B cell (primary cell): Measurements from ENCODE around the gene CADM1. TPM values are rescaled to one million over a fixed set of nuclear protein-coding genes. Genes with fewer than 3 reads are reported as not detected.

Experiments
- ATAC-seq: fragments of 200-7000 bp; cut with Tn5 transposase; one replicate; pipeline ENCODE4 v1.10.0; 2021; ENCODE audit warnings: low read depth, mild to moderate bottlenecking, moderate number of reproducible peaks, moderate library complexity
- CTCF ChIA-PET: fragments of 350-600 bp; sonication (Branson Sonifier 250); formaldehyde crosslinking; loops from one replicate; lab custom pipeline; 2021; ENCODE audit warnings: antibody characterized with exemption, inconsistent platforms; lab: Charles Lee
- POLR2A ChIA-PET: fragments of 350-600 bp; sonication (Branson Sonifier 250); formaldehyde crosslinking; loops from one replicate; lab custom pipeline; 2021; ENCODE audit warnings: antibody characterized with exemption; lab: Charles Lee
- DNase-seq: peaks from one replicate; pipeline ENCODE4 v3.0.0; 2013
- H2AFZ ChIP-seq: 2 replicates; pipeline ENCODE4 v1.6.1; 2012; ENCODE audit warnings: mild to moderate bottlenecking, low read depth, low read length; ENCODE audit not compliant: insufficient read depth, poor library complexity, severe bottlenecking
- H3K27ac ChIP-seq, 2 donors: 1 replicate in 1 of 2; 2 replicates in 1 of 2; pipeline ENCODE4 v1.5.1; 2012 to 2013; ENCODE audit warnings: low read length in 2 of 2, mild to moderate bottlenecking in 2 of 2, moderate library complexity in 1 of 2
- H3K27me3 ChIP-seq, 4 experiments: fragments of 200-600 bp in 1 of 4; sonication (generic) in 1 of 4; replicated peaks in 1 of 4; 1 replicate in 2 of 4; 2 replicates in 2 of 4; pipeline versions ENCODE4 v1.6.1 to v1.7.0; 2013 to 2016; ENCODE audit warnings: low read length in 3 of 4, mild to moderate bottlenecking in 2 of 4, mixed read lengths in 1 of 4, moderate library complexity in 1 of 4; ENCODE audit not compliant: insufficient read depth in 4 of 4, control insufficient read depth in 3 of 4; ENCODE audit errors: control extremely low read depth in 1 of 4
- H3K36me3 ChIP-seq, 2 experiments: replicated peaks in 1 of 2; 1 replicate in 1 of 2; 2 replicates in 1 of 2; pipeline versions ENCODE4 v1.6.1 to v1.7.1; 2013; ENCODE audit warnings: low read length in 1 of 2; ENCODE audit not compliant: insufficient read depth in 2 of 2, control insufficient read depth in 1 of 2; ENCODE audit errors: control extremely low read depth in 1 of 2, extremely low read depth in 1 of 2
- H3K4me1 ChIP-seq, 2 donors: fragments of 200-600 bp in 1 of 2; sonication (generic) in 1 of 2; 1 replicate in 1 of 2; 2 replicates in 1 of 2; pipeline versions ENCODE4 v1.5.1 to v1.6.1; 2013 to 2017; ENCODE audit warnings: low read length in 2 of 2; ENCODE audit not compliant: control insufficient read depth in 2 of 2, insufficient read depth in 2 of 2
- H3K4me2 ChIP-seq: replicated peaks from 2 replicates; pipeline ENCODE3; 2012; ENCODE audit warnings: mild to moderate bottlenecking, low read depth, low read length; ENCODE audit not compliant: poor library complexity, severe bottlenecking
- H3K4me3 ChIP-seq, 5 experiments: fragments of 200-600 bp in 1 of 5; sonication (generic) in 1 of 5; 1 replicate in 3 of 5; 2 replicates in 2 of 5; pipeline versions ENCODE4 v1.5.1 to v1.7.0; 2011 to 2016; ENCODE audit warnings: low read length in 4 of 5, mild to moderate bottlenecking in 4 of 5, low read depth in 2 of 5, control low read depth in 1 of 5, moderate library complexity in 1 of 5; ENCODE audit not compliant: insufficient read depth in 1 of 5; ENCODE audit errors: control extremely low read depth in 1 of 5, extremely low read depth in 1 of 5
- H3K79me2 ChIP-seq: fragments of 200-600 bp; sonication (generic); one replicate; pipeline ENCODE4 v1.6.0; 2016; ENCODE audit warnings: low read length; ENCODE audit not compliant: control insufficient read depth, insufficient read depth
- H3K9ac ChIP-seq: fragments of 200-600 bp; sonication (generic); 2 replicates; pipeline ENCODE4 v1.6.1; 2017; ENCODE audit warnings: mild to moderate bottlenecking, low read length, moderate library complexity
- H3K9me3 ChIP-seq, 3 donors: one replicate each; pipeline versions ENCODE4 v1.6.1 to v1.7.1; 2013; ENCODE audit warnings: low read length in 2 of 3; ENCODE audit not compliant: control insufficient read depth in 2 of 3, insufficient read depth in 1 of 3; ENCODE audit errors: control extremely low read depth in 1 of 3
- H4K20me1 ChIP-seq: 2 replicates; pipeline ENCODE4 v1.6.0; 2012; ENCODE audit warnings: mild to moderate bottlenecking, low read length; ENCODE audit not compliant: insufficient read depth, control insufficient read depth, poor library complexity, severe bottlenecking
- H3K27ac Mint-ChIP-seq: one replicate; pipeline ENCODE4 v1.8.0; 2021; ENCODE audit warnings: mixed read lengths
- H3K27me3 Mint-ChIP-seq: one replicate; pipeline ENCODE4 v1.8.0; 2021; ENCODE audit warnings: mixed read lengths
- H3K4me1 Mint-ChIP-seq: one replicate; pipeline ENCODE4 v1.8.0; 2021; ENCODE audit warnings: mixed read lengths
- H3K4me3 Mint-ChIP-seq: one replicate; pipeline ENCODE4 v1.8.0; 2021; ENCODE audit warnings: mixed read lengths
- H3K9me3 Mint-ChIP-seq: one replicate; pipeline ENCODE4 v1.8.0; 2022; ENCODE audit warnings: mixed read lengths; ENCODE audit not compliant: insufficient read depth
- EZH2 ChIP-seq: IDR thresholded peaks from 2 replicates; pipeline ENCODE4 v1.6.1; 2012; ENCODE audit warnings: borderline replicate concordance, low read depth, mild to moderate bottlenecking, moderate library complexity, low read length; ENCODE audit not compliant: insufficient read depth, poor library complexity, severe bottlenecking
- whole genome bisulfite sequencing: methylation state at CpG from one replicate; pipeline ENCODE4 v1.1.5; 2013; ENCODE audit warnings: missing lambda C conversion rate; ENCODE audit not compliant: insufficient coverage; 5-methylcytosine and 5-hydroxymethylcytosine counted together
- intact Hi-C: fragments of 100-400 bp; cut with micrococcal nuclease; formaldehyde crosslinking; loops from one replicate; pipeline ENCODE4 v1.10.0; 2022
- polyA plus RNA-seq: library from polyadenylated mRNA; depleted of rRNA; stranded (reverse); fragments of >200 nt; gene quantifications from 2 replicates; pipeline ENCODE4 v1.2.3, GENCODE V29; 2012
- total RNA-seq, 2 donors: library from RNA; stranded (reverse); fragments of 120-200 nt in 1 of 2; gene quantifications; 1 replicate in 1 of 2; 2 replicates in 1 of 2; pipeline versions ENCODE4 v1.2.3 to v1.2.4, GENCODE V29; 2013 to 2022
- TF ChIP-seq, protein P1 (sequence below): fragments of 200-600 bp; IDR thresholded peaks from one replicate; pipeline ENCODE4 v1.8.0; 2022; ENCODE audit warnings: antibody characterized with exemption, mild to moderate bottlenecking

The CADM1 gene
- total and polyA plus RNA-seq, 2 donors (not counting 1 experiment from before 2014, with no cell fraction given) = 0.43 to 0.49 TPM

DNA sequence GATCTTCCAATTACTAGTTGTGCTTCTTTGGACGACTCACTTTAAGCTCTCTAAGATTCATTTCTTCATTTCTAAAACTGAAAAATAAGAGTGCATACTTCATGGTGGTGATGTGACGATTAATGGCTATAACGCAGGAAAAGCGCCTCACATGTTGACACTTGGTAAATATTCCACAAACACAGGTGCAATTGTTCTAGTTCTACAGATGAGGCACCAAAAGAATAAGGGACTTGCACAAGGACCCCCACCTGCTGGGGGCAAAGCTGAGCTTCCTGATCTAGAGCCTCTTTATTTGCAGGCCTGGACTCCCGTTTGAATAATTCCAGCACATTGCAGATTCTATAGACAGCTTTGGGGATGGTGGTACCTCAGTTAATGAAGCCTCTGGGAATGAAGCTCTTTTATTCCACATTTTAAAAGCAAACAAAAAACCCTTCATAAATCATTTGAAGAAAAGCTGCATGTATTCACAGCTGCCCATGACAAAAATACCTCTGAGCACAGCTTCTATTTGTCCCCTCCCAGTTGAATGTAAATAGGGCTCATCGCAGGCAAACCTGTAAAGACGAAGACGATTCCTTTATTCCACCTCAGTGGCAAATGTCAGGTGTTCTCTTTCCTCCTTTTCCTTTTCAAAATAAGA is 14.9 kb upstream of the CADM1 start:
- DNase-seq = no peak
- H3K4me2 ChIP-seq = no peak overlapping the region
- H3K4me3 Mint-ChIP-seq = no peak overlapping the region
- H2AFZ ChIP-seq = no peak overlapping the region
- H3K27ac ChIP-seq = no peak overlapping the region
- no peaks in the 10 kb centered on the region for H3K36me3 ChIP-seq
- TF ChIP-seq, protein P1, sequence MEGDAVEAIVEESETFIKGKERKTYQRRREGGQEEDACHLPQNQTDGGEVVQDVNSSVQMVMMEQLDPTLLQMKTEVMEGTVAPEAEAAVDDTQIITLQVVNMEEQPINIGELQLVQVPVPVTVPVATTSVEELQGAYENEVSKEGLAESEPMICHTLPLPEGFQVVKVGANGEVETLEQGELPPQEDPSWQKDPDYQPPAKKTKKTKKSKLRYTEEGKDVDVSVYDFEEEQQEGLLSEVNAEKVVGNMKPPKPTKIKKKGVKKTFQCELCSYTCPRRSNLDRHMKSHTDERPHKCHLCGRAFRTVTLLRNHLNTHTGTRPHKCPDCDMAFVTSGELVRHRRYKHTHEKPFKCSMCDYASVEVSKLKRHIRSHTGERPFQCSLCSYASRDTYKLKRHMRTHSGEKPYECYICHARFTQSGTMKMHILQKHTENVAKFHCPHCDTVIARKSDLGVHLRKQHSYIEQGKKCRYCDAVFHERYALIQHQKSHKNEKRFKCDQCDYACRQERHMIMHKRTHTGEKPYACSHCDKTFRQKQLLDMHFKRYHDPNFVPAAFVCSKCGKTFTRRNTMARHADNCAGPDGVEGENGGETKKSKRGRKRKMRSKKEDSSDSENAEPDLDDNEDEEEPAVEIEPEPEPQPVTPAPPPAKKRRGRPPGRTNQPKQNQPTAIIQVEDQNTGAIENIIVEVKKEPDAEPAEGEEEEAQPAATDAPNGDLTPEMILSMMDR = no peak
- TF ChIP-seq EZH2 = no peak
- H3K4me1 Mint-ChIP-seq = no peaks in the 10 kb centered on the region
- no peak overlapping the region for H3K4me3 ChIP-seq
- H3K4me1 ChIP-seq = no peaks in the 10 kb centered on the region
- no peaks in the 10 kb centered on the region for H3K79me2 ChIP-seq
- H3K9me3 ChIP-seq = peaks cover 0 to 9% (median 0%) of the 10 kb centered on the region in 3 donors
- POLR2A ChIA-PET = no interaction called here
- no peak overlapping the region for H3K27ac Mint-ChIP-seq
- H3K9ac ChIP-seq = no peak overlapping the region
- no peaks in the 10 kb centered on the region for H3K9me3 Mint-ChIP-seq
- CTCF ChIA-PET = no interaction called here
- no peak for ATAC-seq
- peaks cover 25% of the 10 kb centered on the region for H3K27me3 Mint-ChIP-seq
- peaks cover 0 to 6% (median 0%) of the 10 kb centered on the region in 4 experiments for H3K27me3 ChIP-seq
- intact Hi-C loops = no loop called here
- WGBS = no CpG with 5 or more reads among the region's 8 CpGs
- H4K20me1 ChIP-seq = no peaks in the 10 kb centered on the region

DNA sequence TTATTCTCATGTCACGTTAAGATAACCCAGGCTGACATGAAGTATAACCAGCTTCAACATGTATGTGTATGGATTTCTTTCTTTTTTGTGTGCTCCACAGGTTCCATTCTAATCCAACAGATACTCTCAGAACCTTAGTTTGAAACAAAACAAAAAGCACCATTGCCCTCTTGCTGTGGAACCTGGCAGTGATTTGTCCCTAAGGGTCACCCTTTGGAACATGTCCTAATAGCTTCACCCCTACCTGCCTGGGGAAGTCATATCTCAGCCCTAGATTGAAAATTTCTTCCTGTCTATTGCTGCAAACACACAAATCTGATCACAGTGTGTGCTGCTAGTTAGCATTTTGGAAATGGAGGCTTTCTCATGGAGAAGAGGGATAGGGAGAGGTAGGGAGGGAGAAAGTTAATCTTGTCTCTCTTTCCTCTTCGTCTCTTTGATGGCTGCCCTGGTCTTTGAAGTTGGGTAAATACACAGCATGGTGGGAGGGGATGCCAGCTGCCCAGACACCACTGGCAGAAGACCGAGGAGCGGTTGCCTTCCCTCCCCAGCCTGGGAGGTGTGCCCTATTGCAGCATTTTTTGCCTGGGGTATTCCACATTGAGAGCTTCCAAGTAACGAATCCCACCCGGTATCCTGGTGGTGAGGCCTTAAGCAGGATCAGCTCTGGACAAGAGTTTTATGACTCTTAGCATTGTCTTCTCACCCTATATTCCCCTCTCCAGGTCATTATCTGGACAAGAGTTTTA is 11.6 kb upstream of the CADM1 start:
- H3K9me3 ChIP-seq = no peaks in the 10 kb centered on the region
- CTCF ChIA-PET = no interaction called here
- POLR2A ChIA-PET = no interaction called here
- intact Hi-C loops = no loop called here
- H4K20me1 ChIP-seq = no peaks in the 10 kb centered on the region
- DNase-seq (no peak), ATAC-seq (no peak)
- no peak overlapping the region for H3K4me3 ChIP-seq
- no peaks in the 10 kb centered on the region for H3K36me3 ChIP-seq
- no peak overlapping the region for H3K4me3 Mint-ChIP-seq
- TF ChIP-seq EZH2 = no peak
- TF ChIP-seq, protein P1 = no peak
- no peaks in the 10 kb centered on the region for H3K79me2 ChIP-seq
- no peak overlapping the region for H3K27ac Mint-ChIP-seq
- H3K4me2 ChIP-seq = no peak overlapping the region
- H3K9me3 Mint-ChIP-seq = no peaks in the 10 kb centered on the region
- H3K4me1 ChIP-seq = no peaks in the 10 kb centered on the region
- H3K9ac ChIP-seq = no peak overlapping the region
- no peak overlapping the region for H3K27ac ChIP-seq
- H2AFZ ChIP-seq = no peak overlapping the region
- H3K27me3 Mint-ChIP-seq = peaks cover 36% of the 10 kb centered on the region
- peaks cover 0 to 6% (median 2%) of the 10 kb centered on the region in 4 experiments for H3K27me3 ChIP-seq
- 73% methylated on average over 3 of the region's 6 CpGs for WGBS
- no peaks in the 10 kb centered on the region for H3K4me1 Mint-ChIP-seq
